WI38 (cell line): Measurements from ENCODE around the gene OR4C12.
A peak's percentile ranks its signal among the peaks of the same experiment; 100 is the strongest.
"Not testable (repeated sequence)": the region's sequence is repeated elsewhere in the genome, so short reads cannot be mapped to it uniquely, and the experiment has no call there.

ENCODE experiments used
- H3K4me3 ChIP-seq: 2 replicates; pipeline ENCODE4 v1.5.1; 2011; ENCODE audit warnings: low read depth, mild to moderate bottlenecking, control low read depth, low read length
- TF ChIP-seq, protein P1 (sequence below): IDR thresholded peaks from 2 replicates; pipeline ENCODE4 v1.5.1; 2012; ENCODE audit warnings: low read depth, mild to moderate bottlenecking, control low read depth, low read length

OR4C12 gene

DNA sequence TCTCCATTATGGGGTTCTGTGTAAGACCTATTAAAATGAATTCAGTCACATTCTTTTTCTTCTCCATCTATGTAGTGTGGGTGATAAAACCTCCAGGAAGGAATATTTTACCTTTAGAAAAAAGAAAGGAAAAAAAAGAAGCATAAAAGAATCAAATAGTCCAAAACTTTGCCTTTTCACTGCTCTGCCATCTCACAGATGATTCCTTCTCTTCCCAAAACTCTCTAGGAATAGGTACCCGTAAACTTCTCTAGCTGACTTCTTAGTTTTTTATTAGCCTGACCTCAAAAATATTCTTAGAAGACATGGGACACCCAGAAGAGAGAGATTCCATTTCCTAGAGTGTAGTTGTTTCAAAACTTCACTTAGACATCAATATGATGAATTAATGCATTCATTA is at the start of gene OR4C12:
Gene OR4C12, minus strand, starts transcription at position 101 of the 400 bp plus-strand sequence. Its CDS starts 34 bp downstream, at position 67.
- H3K4me3 ChIP-seq: not testable (repeated sequence)

DNA sequence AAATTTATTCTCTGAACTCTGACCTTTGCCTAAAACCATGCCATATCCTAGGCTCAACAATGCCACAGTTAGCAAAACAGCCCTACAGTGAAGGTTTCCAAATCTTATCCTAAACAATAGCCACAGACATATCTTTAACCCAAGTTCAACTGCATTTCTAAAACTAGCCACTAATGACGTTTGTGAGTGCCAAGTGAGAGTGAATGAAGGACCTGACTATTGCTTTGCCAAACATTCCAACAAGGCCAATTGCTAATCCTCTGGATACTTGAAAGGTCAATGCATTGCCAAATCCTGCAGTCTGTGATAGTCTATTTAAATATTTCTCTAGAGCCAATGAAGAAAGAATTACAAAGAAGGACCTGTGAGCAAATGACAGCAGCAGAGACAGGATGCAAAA is 47.9 kb upstream of the OR4C12 start:
- TF ChIP-seq, protein P1, sequence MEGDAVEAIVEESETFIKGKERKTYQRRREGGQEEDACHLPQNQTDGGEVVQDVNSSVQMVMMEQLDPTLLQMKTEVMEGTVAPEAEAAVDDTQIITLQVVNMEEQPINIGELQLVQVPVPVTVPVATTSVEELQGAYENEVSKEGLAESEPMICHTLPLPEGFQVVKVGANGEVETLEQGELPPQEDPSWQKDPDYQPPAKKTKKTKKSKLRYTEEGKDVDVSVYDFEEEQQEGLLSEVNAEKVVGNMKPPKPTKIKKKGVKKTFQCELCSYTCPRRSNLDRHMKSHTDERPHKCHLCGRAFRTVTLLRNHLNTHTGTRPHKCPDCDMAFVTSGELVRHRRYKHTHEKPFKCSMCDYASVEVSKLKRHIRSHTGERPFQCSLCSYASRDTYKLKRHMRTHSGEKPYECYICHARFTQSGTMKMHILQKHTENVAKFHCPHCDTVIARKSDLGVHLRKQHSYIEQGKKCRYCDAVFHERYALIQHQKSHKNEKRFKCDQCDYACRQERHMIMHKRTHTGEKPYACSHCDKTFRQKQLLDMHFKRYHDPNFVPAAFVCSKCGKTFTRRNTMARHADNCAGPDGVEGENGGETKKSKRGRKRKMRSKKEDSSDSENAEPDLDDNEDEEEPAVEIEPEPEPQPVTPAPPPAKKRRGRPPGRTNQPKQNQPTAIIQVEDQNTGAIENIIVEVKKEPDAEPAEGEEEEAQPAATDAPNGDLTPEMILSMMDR: no peak
- no peak overlapping the region for H3K4me3 ChIP-seq

DNA sequence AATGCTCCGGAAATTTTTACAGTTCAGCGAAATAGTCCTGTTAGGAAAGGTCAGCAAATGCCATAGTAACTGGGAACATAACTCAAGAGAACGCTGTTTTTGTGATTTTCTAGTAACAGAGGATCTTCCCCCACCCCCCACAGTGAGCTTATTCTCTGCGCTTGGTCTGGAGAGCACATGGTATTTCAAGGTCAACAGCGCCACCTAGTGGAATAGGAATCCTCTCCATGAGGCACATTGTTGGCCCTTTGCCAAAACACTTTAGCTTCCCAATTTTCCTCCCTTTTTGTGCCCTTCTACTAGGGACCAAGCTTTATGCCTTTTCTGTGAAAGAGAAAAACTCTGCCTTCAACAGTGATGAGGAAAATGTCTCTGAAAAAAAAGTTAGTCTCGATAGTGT is 13.2 kb upstream of the OR4C12 start:
- TF ChIP-seq, protein P1: peak; percentile 30; the same call in 1 of the 2 replicates
- no peak overlapping the region for H3K4me3 ChIP-seq

DNA sequence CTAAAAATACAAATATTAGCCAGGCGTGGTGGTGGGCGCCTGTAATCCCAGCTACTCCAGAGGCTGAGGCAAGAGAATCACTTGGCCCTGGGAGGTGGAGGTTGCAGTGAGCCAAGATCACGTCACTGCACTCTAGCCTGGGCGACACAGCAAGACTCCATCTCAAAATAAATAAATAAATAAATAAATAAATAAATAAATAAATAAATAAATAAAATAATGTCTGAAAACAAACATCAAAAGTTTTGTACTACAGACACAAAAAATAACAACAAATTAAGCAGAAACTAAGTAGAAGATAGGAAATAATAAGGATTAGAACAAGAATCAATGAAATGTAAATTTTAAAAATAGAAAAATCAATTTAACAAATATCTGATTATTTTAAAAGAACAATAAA is 8.9 kb downstream of the OR4C12 start:
- H3K4me3 ChIP-seq: not testable (repeated sequence)

DNA sequence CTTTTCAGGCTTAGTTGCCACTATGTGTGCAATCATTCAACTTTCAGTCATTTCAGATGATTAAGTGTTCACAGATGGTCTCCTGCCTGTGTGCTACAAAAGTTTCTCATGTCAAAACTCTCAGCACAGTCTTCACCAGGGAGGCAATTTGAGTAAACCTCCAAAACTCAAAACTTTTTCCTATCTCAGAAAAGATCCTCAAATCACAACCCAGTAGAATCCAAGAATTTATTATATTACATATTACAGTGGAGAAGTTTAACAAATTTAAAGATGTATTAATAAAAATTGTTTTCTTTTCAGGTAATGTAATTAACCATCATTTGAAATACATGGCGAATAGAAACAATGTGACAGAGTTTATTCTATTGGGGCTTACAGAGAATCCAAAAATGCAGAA is 30.2 kb downstream of the OR4C12 start, which contains the start of gene OR4C13:
Gene OR4C13, plus strand, starts transcription at position 301 of the 400 bp plus-strand sequence. Its CDS starts 32 bp downstream, at position 333.
- TF ChIP-seq, protein P1: no peak
- H3K4me3 ChIP-seq: no peak within 1 kb of the TSS

DNA sequence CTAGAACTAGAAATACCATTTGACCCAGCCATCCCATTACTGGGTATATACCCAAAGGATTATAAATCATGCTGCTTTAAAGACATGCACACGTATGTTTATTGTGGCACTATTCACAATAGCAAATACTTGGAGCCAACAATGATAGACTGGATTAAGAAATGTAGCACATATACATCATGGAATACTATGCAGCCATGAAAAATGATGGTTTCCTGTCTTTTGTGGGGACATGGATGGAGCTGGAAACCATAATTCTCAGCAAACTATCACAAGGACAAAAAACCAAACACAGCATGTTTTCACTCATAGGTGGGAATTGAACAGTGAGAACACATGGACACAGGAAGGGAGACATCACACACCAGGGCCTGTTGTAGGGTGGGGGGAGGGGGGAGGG is 33.6 kb downstream of the OR4C12 start:
- H3K4me3 ChIP-seq: not testable (repeated sequence)
